Measurements from ENCODE around the gene BRD4. TPM values are rescaled to one million over a fixed set of nuclear protein-coding genes. Genes with fewer than 3 reads are reported as not detected.

BRD4 gene
- total RNA-seq, 4 donors from 2014 or later: 34.7 to 69.6 (median 36.0) TPM

- peaks cover 2 to 89% (median 37%) of the 10 kb centered on the region in 3 donors for H3K36me3 ChIP-seq
- H3K4me3 ChIP-seq: no peak overlapping the region
- no peak for TF ChIP-seq CTCF (IDR thresholded peaks at IDR 0.05)
- no peak for TF ChIP-seq POLR2A (IDR thresholded peaks at IDR 0.05)
- no peak for TF ChIP-seq EP300 (IDR thresholded peaks at IDR 0.05)
- no peaks in the 10 kb centered on the region for H3K27me3 ChIP-seq
- H3K27ac ChIP-seq: peak overlapping the region in 1 of 4 donors; percentile 20
- no peaks in the 10 kb centered on the region for H3K9me3 ChIP-seq
- H3K4me1 ChIP-seq: peaks cover 0 to 31% (median 2%) of the 10 kb centered on the region in 4 donors
- 90% methylated on average over 19 to 22 of the region's 26 CpGs for whole genome bisulfite sequencing, 2 donors
- no peak for DNase-seq (ENCODE audit: low spot score in 2 of 2)
Measured at GRCh38 chr19:15239337-15239949, 92.9 kb downstream of the BRD4 start.

- no peak overlapping the region for H3K4me3 ChIP-seq
- peaks cover 2 to 81% (median 32%) of the 10 kb centered on the region in 3 donors for H3K36me3 ChIP-seq
- no peak for TF ChIP-seq EP300 (IDR thresholded peaks at IDR 0.05)
- no peak for TF ChIP-seq POLR2A (IDR thresholded peaks at IDR 0.05)
- TF ChIP-seq CTCF (IDR thresholded peaks at IDR 0.05): no peak
- no peak for DNase-seq (ENCODE audit: low spot score in 2 of 2)
- no peaks in the 10 kb centered on the region for H3K9me3 ChIP-seq
- peaks cover 0 to 25% (median under 1%) of the 10 kb centered on the region in 4 donors for H3K4me1 ChIP-seq
- WGBS, 2 donors: 89 to 90% methylated on average over 21 to 29 of the region's 29 CpGs
- no peaks in the 10 kb centered on the region for H3K27me3 ChIP-seq
- peak overlapping the region in 1 of 4 donors; percentile 20 for H3K27ac ChIP-seq
Measured at GRCh38 chr19:15238639-15239155, 93.6 kb downstream of the BRD4 start.

GRCh38 chr19:15237759-15238638 is 94.3 kb downstream of the BRD4 start:
- Histone ChIP-seq H3K4me1 (peaks cover 0 to 24% (median 4%) of the 10 kb centered on the region in 4 donors), H3K27me3 (peaks cover 0 to 2% of the 10 kb centered on the region in 2 donors), H3K36me3 (peaks cover 0 to 74% (median 25%) of the 10 kb centered on the region in 3 donors), H3K9me3 (no peaks in the 10 kb centered on the region), H3K27ac (no peak overlapping the region), H3K4me3 (no peak overlapping the region)
- DNase-seq (ENCODE audit: low spot score in 2 of 2): no peak
- TF ChIP-seq CTCF (IDR thresholded peaks at IDR 0.05): no peak
- no peak for TF ChIP-seq EP300 (IDR thresholded peaks at IDR 0.05)
- TF ChIP-seq POLR2A (IDR thresholded peaks at IDR 0.05): no peak
- 75 to 81% methylated on average over 41 to 42 of the region's 42 CpGs for WGBS, 2 donors

- TF ChIP-seq POLR2A (IDR thresholded peaks at IDR 0.05) (no peak), EP300 (IDR thresholded peaks at IDR 0.05) (no peak), CTCF (IDR thresholded peaks at IDR 0.05) (no peak)
- H3K36me3 ChIP-seq: peaks cover 0 to 63% (median 25%) of the 10 kb centered on the region in 3 donors
- no peak overlapping the region for H3K27ac ChIP-seq
- no peak for DNase-seq (ENCODE audit: low spot score in 2 of 2)
- 86 to 90% methylated on average over 9 of the region's 9 CpGs for WGBS, 2 donors
- H3K9me3 ChIP-seq: no peaks in the 10 kb centered on the region
- H3K27me3 ChIP-seq: peaks cover 0 to 12% of the 10 kb centered on the region in 2 donors
- H3K4me1 ChIP-seq: peaks cover 0 to 28% (median 10%) of the 10 kb centered on the region in 4 donors
- no peak overlapping the region for H3K4me3 ChIP-seq
Measured at GRCh38 chr19:15236886-15237285, 95.5 kb downstream of the BRD4 start.

Data from tibial nerve (tissue), 4 donors.